ENCODE results near the gene CDH23.

DNA sequence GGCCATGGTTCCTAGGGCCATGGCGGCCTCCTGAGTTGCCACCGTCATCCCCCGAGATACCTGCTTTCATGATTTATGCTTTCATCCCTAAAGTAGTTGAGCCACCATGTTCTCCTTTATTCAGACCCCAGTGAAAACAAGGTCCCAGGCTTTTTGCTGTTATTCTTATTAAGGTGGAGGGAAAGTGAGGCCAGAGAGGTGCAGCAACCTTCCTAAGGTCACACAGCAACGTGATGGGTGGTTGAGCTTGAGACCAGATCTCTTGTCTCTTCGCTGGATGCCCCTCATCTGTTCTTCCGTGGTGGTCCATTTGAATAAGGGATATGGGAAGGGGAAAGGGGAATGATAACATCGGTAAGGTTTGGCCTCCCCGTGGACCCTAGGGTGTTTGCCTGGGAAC lies 180.6 kb downstream of the CDH23 start:
- TF ChIP-seq, protein P1, sequence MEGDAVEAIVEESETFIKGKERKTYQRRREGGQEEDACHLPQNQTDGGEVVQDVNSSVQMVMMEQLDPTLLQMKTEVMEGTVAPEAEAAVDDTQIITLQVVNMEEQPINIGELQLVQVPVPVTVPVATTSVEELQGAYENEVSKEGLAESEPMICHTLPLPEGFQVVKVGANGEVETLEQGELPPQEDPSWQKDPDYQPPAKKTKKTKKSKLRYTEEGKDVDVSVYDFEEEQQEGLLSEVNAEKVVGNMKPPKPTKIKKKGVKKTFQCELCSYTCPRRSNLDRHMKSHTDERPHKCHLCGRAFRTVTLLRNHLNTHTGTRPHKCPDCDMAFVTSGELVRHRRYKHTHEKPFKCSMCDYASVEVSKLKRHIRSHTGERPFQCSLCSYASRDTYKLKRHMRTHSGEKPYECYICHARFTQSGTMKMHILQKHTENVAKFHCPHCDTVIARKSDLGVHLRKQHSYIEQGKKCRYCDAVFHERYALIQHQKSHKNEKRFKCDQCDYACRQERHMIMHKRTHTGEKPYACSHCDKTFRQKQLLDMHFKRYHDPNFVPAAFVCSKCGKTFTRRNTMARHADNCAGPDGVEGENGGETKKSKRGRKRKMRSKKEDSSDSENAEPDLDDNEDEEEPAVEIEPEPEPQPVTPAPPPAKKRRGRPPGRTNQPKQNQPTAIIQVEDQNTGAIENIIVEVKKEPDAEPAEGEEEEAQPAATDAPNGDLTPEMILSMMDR (conservative IDR thresholded peaks at IDR 0.05; ENCODE audit: low read length): no peak
- no peak for TF ChIP-seq EZH2phosphoT487 (IDR thresholded peaks at IDR 0.05; ENCODE audit: borderline replicate concordance)

All from Loucy (cell line).